HL-60 (cell line): Measurements from ENCODE around the gene GRM2.

ENCODE experiments used
- DNase-seq, 2 experiments: peaks; one replicate each; pipeline ENCODE4 v3.0.0-alpha.2; 2010 to 2020; ENCODE audit warnings: low read depth in 1 of 2, low spot score in 1 of 2
- H3K27ac ChIP-seq: fragments of 250-450 bp; sonication (Bioruptor Pico); replicated peaks from 2 replicates; pipeline ENCODE4 v1.5.1; 2020; ENCODE audit warnings: mild to moderate bottlenecking, moderate library complexity
- H3K27me3 ChIP-seq: fragments of 250-450 bp; sonication (Bioruptor Pico); 2 replicates; pipeline ENCODE4 v1.5.1; 2021; ENCODE audit warnings: mild to moderate bottlenecking, moderate library complexity; ENCODE audit not compliant: insufficient read depth, poor library complexity, severe bottlenecking
- H3K4me3 ChIP-seq: replicated peaks from 2 replicates; pipeline ENCODE4 v1.5.1; 2011; ENCODE audit warnings: mild to moderate bottlenecking, control low read depth, low read length; ENCODE audit not compliant: insufficient read depth
- CTCF ChIP-seq: IDR thresholded peaks from one replicate; pipeline ENCODE4 v1.5.1; 2011; ENCODE audit warnings: low read length, control low read depth, inconsistent platforms; ENCODE audit not compliant: insufficient read depth
- GABPA ChIP-seq: IDR thresholded peaks from 2 replicates; pipeline ENCODE4 v1.6.1; 2012; ENCODE audit warnings: low read depth
- POLR2AphosphoS5 ChIP-seq: IDR thresholded peaks from 2 replicates; pipeline ENCODE4 v1.6.1; 2012; ENCODE audit warnings: low read depth
- REST ChIP-seq: IDR thresholded peaks from 2 replicates; pipeline ENCODE4 v1.6.1; 2012; ENCODE audit warnings: low read depth; ENCODE audit not compliant: insufficient replicate concordance
- SPI1 ChIP-seq: IDR thresholded peaks from 2 replicates; pipeline ENCODE4 v1.6.1; 2012; ENCODE audit warnings: low read depth, mild to moderate bottlenecking, borderline replicate concordance
- long read RNA-seq: library from polyadenylated mRNA; unstranded; transcript quantifications from one replicate; pipeline ENCODE4 v2.0.0, GENCODE V29; 2020

The GRM2 gene
- long read RNA-seq: 0 reads

- no peak within 1 kb of the TSS for H3K4me3 ChIP-seq
- TF ChIP-seq CTCF (no peak), POLR2AphosphoS5 (no peak), REST (peak; percentile 90), SPI1 (no peak), GABPA (no peak)
- no peaks in the 10 kb centered on the region for H3K27me3 ChIP-seq
- no peak for DNase-seq
- H3K27ac ChIP-seq: no peak within 1 kb of the TSS
These were observed at the start of gene GRM2 for GRCh38 chr3:51706788-51707731. Gene GRM2 (plus strand): TSS chr3:51707068. CDS start chr3:51708984, 1,916 bp downstream.

- Histone ChIP-seq H3K27me3 (no peaks in the 10 kb centered on the region), H3K27ac (no peak overlapping the region), H3K4me3 (no peak overlapping the region)
- TF ChIP-seq SPI1 (no peak), CTCF (no peak), GABPA (no peak), REST (no peak), POLR2AphosphoS5 (no peak)
- DNase-seq: peak in 1 of 2 experiments; percentile 42
These were observed 49.6 kb upstream of the GRM2 start for GRCh38 chr3:51657234-51657633.

GRCh38 chr3:51659942-51660341, 46.9 kb upstream of the GRM2 start:
- TF ChIP-seq CTCF: no peak
- no peak for TF ChIP-seq REST
- no peak for TF ChIP-seq POLR2AphosphoS5
- no peak for TF ChIP-seq SPI1
- no peak for TF ChIP-seq GABPA
- no peak for DNase-seq

More at GRCh38 chr3:51659942-51660341, 46.9 kb upstream of the GRM2 start:
- no peak overlapping the region for H3K27ac ChIP-seq
- H3K27me3 ChIP-seq: no peaks in the 10 kb centered on the region
- H3K4me3 ChIP-seq: no peak overlapping the region
